Trophoblast cell (in vitro differentiated cells and primary cell): Measurements from ENCODE around the gene CD200.
"Not testable (repeated sequence)": the region's sequence is repeated elsewhere in the genome, so short reads cannot be mapped to it uniquely, and the experiment has no call there.

Experiments
- DNase-seq, 2 donors: peaks; one replicate each; pipeline ENCODE4 v3.0.0-alpha.2; 2016
- H2AFZ ChIP-seq: 2 replicates; pipeline ENCODE4 v1.6.1; 2013; ENCODE audit warnings: low read length, moderate library complexity, mild to moderate bottlenecking; ENCODE audit not compliant: insufficient read depth, poor library complexity
- H2AK5ac ChIP-seq: 2 replicates; pipeline ENCODE4 v1.6.1; 2013; ENCODE audit warnings: mild to moderate bottlenecking, low read length
- H2BK120ac ChIP-seq: 2 replicates; pipeline ENCODE4 v1.6.1; 2013; ENCODE audit warnings: low read length, mild to moderate bottlenecking, moderate library complexity; ENCODE audit not compliant: insufficient read depth, poor library complexity
- H2BK12ac ChIP-seq: 2 replicates; pipeline ENCODE4 v1.6.1; 2013; ENCODE audit warnings: mild to moderate bottlenecking, low read length, moderate library complexity
- H2BK5ac ChIP-seq: 2 replicates; pipeline ENCODE4 v1.6.1; 2013; ENCODE audit warnings: low read length, low read depth, moderate library complexity, mild to moderate bottlenecking; ENCODE audit not compliant: poor library complexity
- H3K14ac ChIP-seq: 2 replicates; pipeline ENCODE4 v1.6.1; 2013; ENCODE audit warnings: mild to moderate bottlenecking, low read length
- H3K18ac ChIP-seq: 2 replicates; pipeline ENCODE4 v1.6.1; 2013; ENCODE audit warnings: mild to moderate bottlenecking, low read length
- H3K23ac ChIP-seq: 2 replicates; pipeline ENCODE4 v1.6.1; 2013; ENCODE audit warnings: low read length
- H3K27ac ChIP-seq: 2 replicates; pipeline ENCODE4 v1.5.1; 2013; ENCODE audit warnings: low read depth, mild to moderate bottlenecking, inconsistent platforms, low read length, moderate library complexity
- H3K27me3 ChIP-seq: 2 replicates; pipeline ENCODE4 v1.6.1; 2013; ENCODE audit warnings: inconsistent platforms, mild to moderate bottlenecking, low read length, moderate library complexity; ENCODE audit not compliant: insufficient read depth
- H3K36me3 ChIP-seq, 2 experiments: 1 replicate in 1 of 2; 2 replicates in 1 of 2; pipeline ENCODE4 v1.6.1; 2013; ENCODE audit warnings: low read length in 2 of 2, mild to moderate bottlenecking in 2 of 2, moderate library complexity in 1 of 2; ENCODE audit not compliant: insufficient read depth in 2 of 2, control insufficient read depth in 1 of 2
- H3K4ac ChIP-seq: 2 replicates; pipeline ENCODE4 v1.6.1; 2013; ENCODE audit warnings: low read depth, mild to moderate bottlenecking, low read length, moderate library complexity
- H3K4me1 ChIP-seq, 2 experiments: 1 replicate in 1 of 2; 2 replicates in 1 of 2; pipeline ENCODE4 v1.6.1; 2013; ENCODE audit warnings: low read length in 2 of 2, mild to moderate bottlenecking in 2 of 2, moderate library complexity in 1 of 2; ENCODE audit not compliant: insufficient read depth in 2 of 2, control insufficient read depth in 1 of 2
- H3K4me2 ChIP-seq: 2 replicates; pipeline ENCODE4 v1.6.1; 2013; ENCODE audit warnings: inconsistent platforms, mild to moderate bottlenecking, low read length, moderate library complexity
- H3K4me3 ChIP-seq: 2 replicates; pipeline ENCODE4 v1.5.1; 2013; ENCODE audit warnings: mild to moderate bottlenecking, low read depth, low read length, inconsistent platforms
- H3K79me1 ChIP-seq: one replicate; pipeline ENCODE4 v1.6.1; 2013; ENCODE audit warnings: low read length
- H3K79me2 ChIP-seq: 2 replicates; pipeline ENCODE4 v1.6.1; 2013; ENCODE audit warnings: low read length, mild to moderate bottlenecking; ENCODE audit not compliant: control insufficient read depth, insufficient read depth, poor library complexity
- H3K9ac ChIP-seq: 2 replicates; pipeline ENCODE4 v1.6.1; 2013; ENCODE audit warnings: mild to moderate bottlenecking, low read length
- H3K9me3 ChIP-seq: 2 replicates; pipeline ENCODE4 v1.6.1; 2013; ENCODE audit warnings: low read depth, mild to moderate bottlenecking, control low read depth, inconsistent platforms, low read length; ENCODE audit not compliant: insufficient read depth
- H4K12ac ChIP-seq: 2 replicates; pipeline ENCODE4 v1.6.1; 2013; ENCODE audit warnings: low read depth, mild to moderate bottlenecking, low read length, moderate library complexity
- H4K8ac ChIP-seq: 2 replicates; pipeline ENCODE4 v1.6.1; 2013; ENCODE audit warnings: low read depth, mild to moderate bottlenecking, low read length, moderate library complexity
- H4K91ac ChIP-seq: one replicate; pipeline ENCODE4 v1.6.1; 2013; ENCODE audit warnings: low read depth, mild to moderate bottlenecking, low read length, moderate library complexity
- WGBS: extraction: QIAGEN DNeasy Blood & Tissue Kit; methylation state at CpG from one replicate; pipeline ENCODE4 v1.1.7; 2013; ENCODE audit warnings: missing lambda C conversion rate; ENCODE audit not compliant: insufficient read length, insufficient coverage; ENCODE audit errors: extremely low coverage; 5-methylcytosine and 5-hydroxymethylcytosine counted together

Gene CD200

DNA sequence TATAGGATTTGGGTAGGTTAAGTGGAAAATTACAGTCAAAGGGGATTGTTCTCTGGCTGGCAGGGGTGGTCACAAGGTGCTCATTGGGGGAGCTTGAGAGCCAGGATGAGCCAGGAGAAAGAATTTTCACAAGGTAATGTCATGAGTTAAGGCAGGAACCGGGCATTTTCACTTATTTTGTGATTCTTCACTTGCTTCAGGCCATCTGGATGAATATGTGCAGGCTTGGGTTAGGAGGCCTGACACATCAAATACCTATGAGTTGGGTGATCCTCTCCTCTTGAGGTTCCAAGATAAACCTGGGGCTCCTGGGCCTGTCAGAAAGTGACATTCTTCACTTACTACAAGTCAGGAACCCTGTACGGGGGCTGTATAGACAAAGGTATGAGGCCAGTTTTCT, 68.7 kb downstream of the CD200 start:
- H3K4me1 ChIP-seq, result no peaks in the 10 kb centered on the region
- no peak for DNase-seq
- H3K27ac ChIP-seq, result no peak overlapping the region
- H3K4me3 ChIP-seq, result no peak overlapping the region
- no peaks in the 10 kb centered on the region for H3K79me1 ChIP-seq
- H3K36me3 ChIP-seq, result no peaks in the 10 kb centered on the region
- H3K23ac ChIP-seq, result no peak overlapping the region
- H3K14ac ChIP-seq, result no peak overlapping the region
- H2AFZ ChIP-seq, result no peak overlapping the region
- H4K91ac ChIP-seq, result no peak overlapping the region
- H3K18ac ChIP-seq, result no peak overlapping the region
- H3K27me3 ChIP-seq, result no peaks in the 10 kb centered on the region
- H2AK5ac ChIP-seq, result no peak overlapping the region
- H3K79me2 ChIP-seq, result no peaks in the 10 kb centered on the region
- no peak overlapping the region for H4K12ac ChIP-seq
- no peak overlapping the region for H3K9ac ChIP-seq
- WGBS, result no CpG with 5 or more reads among the region's 2 CpGs
- H4K8ac ChIP-seq, result no peak overlapping the region
- no peaks in the 10 kb centered on the region for H3K9me3 ChIP-seq
- H2BK5ac ChIP-seq, result no peak overlapping the region
- no peak overlapping the region for H2BK12ac ChIP-seq
- no peak overlapping the region for H2BK120ac ChIP-seq
- H3K4me2 ChIP-seq, result no peak overlapping the region
- no peak overlapping the region for H3K4ac ChIP-seq

GRCh38 chr3:112403103-112403502, 70.1 kb downstream of the CD200 start:
- Histone ChIP-seq H3K4ac (no peak overlapping the region), H3K27ac (no peak overlapping the region), H3K23ac (no peak overlapping the region), H2AFZ (no peak overlapping the region), H4K12ac (no peak overlapping the region), H3K14ac (no peak overlapping the region), H3K36me3 (no peaks in the 10 kb centered on the region), H2BK12ac (no peak overlapping the region), H3K9me3 (no peaks in the 10 kb centered on the region), H4K91ac (no peak overlapping the region), H2BK120ac (no peak overlapping the region), H3K4me2 (no peak overlapping the region), H3K79me2 (no peaks in the 10 kb centered on the region), H3K4me1 (no peaks in the 10 kb centered on the region), H3K18ac (no peak overlapping the region), H2AK5ac (no peak overlapping the region), H3K4me3 (no peak overlapping the region), H3K27me3 (no peaks in the 10 kb centered on the region), H3K9ac (no peak overlapping the region), H2BK5ac (no peak overlapping the region), H3K79me1 (no peaks in the 10 kb centered on the region), H4K8ac (no peak overlapping the region)
- DNase-seq, result no peak
- WGBS, result no CpG with 5 or more reads among the region's 2 CpGs

DNA sequence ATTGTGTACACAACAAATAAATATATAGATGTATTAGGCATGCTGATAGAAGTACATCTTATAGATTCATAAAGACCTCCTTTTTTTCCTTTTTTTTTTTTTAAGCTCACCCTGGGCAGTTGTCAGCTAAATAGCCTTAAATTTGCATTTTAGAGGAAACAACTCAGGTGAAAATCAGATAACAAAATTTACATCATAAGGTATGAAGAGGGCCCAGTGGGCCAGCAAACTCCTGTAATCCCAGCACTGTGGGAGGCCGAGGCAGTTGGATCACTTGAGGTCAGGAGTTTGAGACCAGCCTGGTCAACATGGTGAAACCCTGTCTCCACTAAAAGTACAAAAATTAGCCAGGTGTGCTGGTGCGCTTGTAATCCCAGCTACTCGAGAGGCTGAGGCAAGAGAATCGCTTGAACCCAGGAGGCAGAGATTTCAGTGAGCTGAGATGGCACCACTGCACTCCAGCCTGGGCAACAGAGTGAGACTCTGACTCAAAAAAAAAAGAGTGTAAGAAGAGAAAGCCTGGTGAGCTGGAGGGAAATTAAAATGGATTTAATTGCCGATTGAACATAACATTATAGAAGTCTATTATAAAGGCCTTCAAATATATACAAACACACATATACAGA, 72.1 kb downstream of the CD200 start:
- not testable (repeated sequence) for H2AK5ac ChIP-seq, H3K9me3 ChIP-seq, H3K9ac ChIP-seq, H3K18ac ChIP-seq, H3K27me3 ChIP-seq, H2BK12ac ChIP-seq, H4K12ac ChIP-seq, H3K4ac ChIP-seq, H3K27ac ChIP-seq, H2AFZ ChIP-seq, H3K4me3 ChIP-seq, H3K23ac ChIP-seq, H3K36me3 ChIP-seq, H2BK5ac ChIP-seq, H4K8ac ChIP-seq, H3K79me1 ChIP-seq, H3K14ac ChIP-seq, H3K4me1 ChIP-seq, H2BK120ac ChIP-seq, H3K79me2 ChIP-seq, DNase-seq, H3K4me2 ChIP-seq, H4K91ac ChIP-seq
- no CpG with 5 or more reads among the region's 5 CpGs for WGBS

DNA sequence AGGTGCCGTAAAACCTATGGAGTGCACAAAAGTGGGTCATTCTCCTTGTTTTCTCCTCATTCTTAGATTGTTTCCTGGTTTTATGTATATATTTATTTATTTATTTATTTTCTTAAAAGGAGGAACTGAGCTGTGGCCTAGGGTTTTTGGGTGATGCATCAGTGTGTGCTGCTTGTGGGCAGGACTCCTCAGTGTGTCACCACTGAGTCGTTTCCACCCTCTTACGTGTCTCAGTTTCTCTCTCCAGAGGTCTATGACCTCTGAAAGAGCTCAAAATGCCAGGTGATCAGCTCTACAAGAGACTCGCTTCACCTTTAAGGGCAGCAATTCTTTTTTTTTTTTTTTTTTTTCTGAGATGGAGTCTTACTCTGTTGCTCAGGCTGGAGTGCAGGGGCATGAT, 72.9 kb downstream of the CD200 start:
- no peak overlapping the region for H4K91ac ChIP-seq
- H3K4me1 ChIP-seq, result no peaks in the 10 kb centered on the region
- H3K23ac ChIP-seq, result no peak overlapping the region
- H2BK5ac ChIP-seq, result no peak overlapping the region
- no peak overlapping the region for H3K4ac ChIP-seq
- H3K27me3 ChIP-seq, result no peaks in the 10 kb centered on the region
- H2BK12ac ChIP-seq, result no peak overlapping the region
- no peaks in the 10 kb centered on the region for H3K79me2 ChIP-seq
- no peak overlapping the region for H4K12ac ChIP-seq
- H3K79me1 ChIP-seq, result no peaks in the 10 kb centered on the region
- H3K9me3 ChIP-seq, result no peaks in the 10 kb centered on the region
- no peak overlapping the region for H3K27ac ChIP-seq
- DNase-seq, result no peak
- H4K8ac ChIP-seq, result no peak overlapping the region
- H2BK120ac ChIP-seq, result no peak overlapping the region
- H3K18ac ChIP-seq, result no peak overlapping the region
- H3K9ac ChIP-seq, result no peak overlapping the region
- H2AFZ ChIP-seq, result no peak overlapping the region
- no peak overlapping the region for H2AK5ac ChIP-seq
- H3K4me2 ChIP-seq, result no peak overlapping the region
- no peak overlapping the region for H3K4me3 ChIP-seq
- H3K14ac ChIP-seq, result no peak overlapping the region
- no peaks in the 10 kb centered on the region for H3K36me3 ChIP-seq
- WGBS, result no CpG with 5 or more reads among the region's 4 CpGs
